Measurements from ENCODE around the gene SPDYE4. TPM values are rescaled to one million over a fixed set of nuclear protein-coding genes. Genes with fewer than 3 reads are reported as not detected.

SPDYE4 gene
- total RNA-seq, 1 experiment from 2014 or later = not detected

DNA sequence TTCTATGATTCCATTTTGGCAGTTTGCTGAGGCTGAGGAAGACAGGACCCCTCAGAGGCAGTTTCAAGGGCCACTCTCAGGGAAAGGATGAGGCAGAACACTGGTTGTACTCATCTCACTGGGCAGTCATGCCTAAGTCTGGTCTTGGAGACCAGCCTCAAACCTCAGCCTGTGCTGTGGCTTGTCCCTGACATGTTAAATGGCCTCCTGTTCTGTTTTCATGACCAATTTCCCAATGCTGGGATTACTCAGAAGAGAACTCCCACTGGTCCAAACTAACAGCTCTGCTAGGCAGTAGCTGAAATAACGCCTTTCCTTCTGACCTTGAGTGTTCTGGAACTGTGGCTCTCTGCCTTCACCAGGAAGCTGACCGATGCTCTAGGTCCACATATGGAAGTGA is 8.4 kb upstream of the SPDYE4 start:
- Histone ChIP-seq H3K4me2 (ENCODE audit: low read depth, low read length, poor library complexity, severe bottlenecking) (no peak overlapping the region), H3K27ac (ENCODE audit: low read length) (no peak overlapping the region), H3K9me3 (ENCODE audit: low read length) (no peaks in the 10 kb centered on the region), H3K4me3 (ENCODE audit: low read length) (no peak overlapping the region), H3K9me2 (replicated peaks; ENCODE audit: insufficient read depth, low read length) (no peaks in the 10 kb centered on the region), H3K36me3 (ENCODE audit: insufficient read depth, low read length) (no peaks in the 10 kb centered on the region), H4K20me1 (ENCODE audit: insufficient read depth, low read depth, low read length) (no peaks in the 10 kb centered on the region), H3K9ac (ENCODE audit: low read length) (no peak overlapping the region), H2AFZ (ENCODE audit: low read length) (no peak overlapping the region), H3K4me1 (ENCODE audit: low read length) (no peaks in the 10 kb centered on the region), H3K27me3 (ENCODE audit: low read length) (no peaks in the 10 kb centered on the region), H3K79me2 (ENCODE audit: low read length) (no peaks in the 10 kb centered on the region)
- no peak for DNase-seq

DNA sequence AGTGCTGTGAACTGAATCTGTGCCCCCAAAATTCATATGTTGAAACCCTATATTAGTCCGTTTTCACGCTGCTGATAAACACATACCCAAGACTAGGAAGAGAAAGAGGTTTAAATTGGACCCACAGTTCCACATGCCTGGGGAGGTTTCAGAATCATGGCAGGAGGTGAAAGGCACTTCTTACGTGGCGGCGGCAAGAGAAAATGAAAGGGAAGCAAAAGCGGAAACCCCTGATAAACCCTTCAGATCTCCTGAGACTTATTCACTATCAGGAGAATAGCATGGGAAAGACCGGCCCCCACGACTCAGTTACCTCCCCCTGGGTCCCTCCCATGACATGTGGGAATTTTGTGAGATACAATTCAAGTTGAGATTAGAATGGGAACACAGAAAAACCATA is 3.7 kb upstream of the SPDYE4 start:
- no peaks in the 10 kb centered on the region for H3K36me3 ChIP-seq (ENCODE audit: insufficient read depth, low read length)
- H3K4me1 ChIP-seq (ENCODE audit: low read length) = no peaks in the 10 kb centered on the region
- H3K4me2 ChIP-seq (ENCODE audit: low read depth, low read length, poor library complexity, severe bottlenecking) = no peak overlapping the region
- H3K27me3 ChIP-seq (ENCODE audit: low read length) = no peaks in the 10 kb centered on the region
- H3K4me3 ChIP-seq (ENCODE audit: low read length) = no peak overlapping the region
- DNase-seq = no peak
- H3K9me2 ChIP-seq (replicated peaks; ENCODE audit: insufficient read depth, low read length) = no peaks in the 10 kb centered on the region
- no peaks in the 10 kb centered on the region for H3K79me2 ChIP-seq (ENCODE audit: low read length)
- no peak overlapping the region for H3K9ac ChIP-seq (ENCODE audit: low read length)
- H3K9me3 ChIP-seq (ENCODE audit: low read length) = no peaks in the 10 kb centered on the region
- no peaks in the 10 kb centered on the region for H4K20me1 ChIP-seq (ENCODE audit: insufficient read depth, low read depth, low read length)
- H3K27ac ChIP-seq (ENCODE audit: low read length) = no peak overlapping the region
- H2AFZ ChIP-seq (ENCODE audit: low read length) = no peak overlapping the region

DNA sequence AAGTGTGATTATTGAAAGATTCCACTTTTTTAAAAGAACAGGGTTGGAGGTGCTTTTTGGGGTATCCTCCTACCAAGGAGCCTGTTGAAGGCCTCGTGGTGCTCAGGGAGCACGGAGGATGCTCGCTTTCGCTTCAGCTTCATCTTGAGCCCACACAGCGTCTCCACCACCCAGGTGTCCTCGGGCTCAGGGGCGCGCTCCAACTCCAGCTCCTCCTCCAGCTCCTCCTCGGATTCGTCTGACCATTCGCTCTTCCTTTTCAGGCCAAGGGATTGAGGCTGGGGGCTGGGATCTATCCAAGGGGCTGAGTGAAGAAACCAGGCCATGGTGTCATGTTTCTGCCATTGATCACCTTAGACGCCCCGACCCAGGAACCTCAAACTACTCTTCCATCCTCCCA is 1.2 kb downstream of the SPDYE4 start:
- H3K4me1 ChIP-seq (ENCODE audit: low read length) = no peaks in the 10 kb centered on the region
- H3K9ac ChIP-seq (ENCODE audit: low read length) = no peak overlapping the region
- H3K9me3 ChIP-seq (ENCODE audit: low read length) = no peaks in the 10 kb centered on the region

GRCh38 chr17:8755590-8756255 is 2.6 kb downstream of the SPDYE4 start:
- Histone ChIP-seq H3K27me3 (ENCODE audit: low read length) (no peaks in the 10 kb centered on the region), H4K20me1 (ENCODE audit: insufficient read depth, low read depth, low read length) (no peaks in the 10 kb centered on the region), H3K79me2 (ENCODE audit: low read length) (no peaks in the 10 kb centered on the region), H3K4me1 (ENCODE audit: low read length) (no peaks in the 10 kb centered on the region), H2AFZ (ENCODE audit: low read length) (no peak overlapping the region), H3K9me2 (replicated peaks; ENCODE audit: insufficient read depth, low read length) (no peaks in the 10 kb centered on the region), H3K4me2 (ENCODE audit: low read depth, low read length, poor library complexity, severe bottlenecking) (no peak overlapping the region), H3K9me3 (ENCODE audit: low read length) (no peaks in the 10 kb centered on the region), H3K36me3 (ENCODE audit: insufficient read depth, low read length) (no peaks in the 10 kb centered on the region), H3K9ac (ENCODE audit: low read length) (no peak overlapping the region), H3K4me3 (ENCODE audit: low read length) (no peak overlapping the region), H3K27ac (ENCODE audit: low read length) (no peak overlapping the region)
- no peak for DNase-seq

More for the DNA sequence above, 1.2 kb downstream of the SPDYE4 start:
- H3K79me2 ChIP-seq (ENCODE audit: low read length) = no peaks in the 10 kb centered on the region
- H3K9me2 ChIP-seq (replicated peaks; ENCODE audit: insufficient read depth, low read length) = no peaks in the 10 kb centered on the region
- no peaks in the 10 kb centered on the region for H4K20me1 ChIP-seq (ENCODE audit: insufficient read depth, low read depth, low read length)
- H3K4me3 ChIP-seq (ENCODE audit: low read length) = no peak overlapping the region
- no peak overlapping the region for H3K27ac ChIP-seq (ENCODE audit: low read length)
- H3K36me3 ChIP-seq (ENCODE audit: insufficient read depth, low read length) = no peaks in the 10 kb centered on the region
- H3K4me2 ChIP-seq (ENCODE audit: low read depth, low read length, poor library complexity, severe bottlenecking) = no peak overlapping the region
- H2AFZ ChIP-seq (ENCODE audit: low read length) = no peak overlapping the region
- no peaks in the 10 kb centered on the region for H3K27me3 ChIP-seq (ENCODE audit: low read length)
- DNase-seq = no peak

- no peak overlapping the region for H3K4me2 ChIP-seq (ENCODE audit: low read depth, low read length, poor library complexity, severe bottlenecking)
- H4K20me1 ChIP-seq (ENCODE audit: insufficient read depth, low read depth, low read length) = no peaks in the 10 kb centered on the region
- no peaks in the 10 kb centered on the region for H3K27me3 ChIP-seq (ENCODE audit: low read length)
Observed at GRCh38 chr17:8754890-8755289, 3.5 kb downstream of the SPDYE4 start.

DNA sequence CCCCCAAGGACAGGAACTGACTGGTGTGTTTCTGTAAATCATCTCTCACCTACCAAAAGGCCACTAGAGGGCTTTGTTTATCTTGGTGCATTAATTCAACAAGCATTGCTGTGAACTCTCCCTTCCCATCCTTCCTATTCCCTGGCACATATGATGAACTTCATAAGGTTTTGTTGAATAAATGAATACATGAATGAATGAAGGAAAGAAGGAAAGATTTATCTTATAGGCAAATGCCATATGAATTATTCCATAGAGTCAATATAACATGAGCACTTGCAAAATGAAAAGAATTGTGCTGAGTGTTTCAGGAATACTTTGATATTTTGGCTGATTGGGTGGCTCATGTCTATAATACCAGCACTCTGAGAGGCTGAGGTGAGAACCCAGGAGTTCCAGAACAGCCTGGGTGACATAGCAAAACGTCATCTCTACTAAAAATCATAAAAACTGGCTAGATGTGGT is 4.3 kb downstream of the SPDYE4 start:
- H3K9ac ChIP-seq (ENCODE audit: low read length) = no peak overlapping the region
- H3K4me2 ChIP-seq (ENCODE audit: low read depth, low read length, poor library complexity, severe bottlenecking) = no peak overlapping the region
- DNase-seq = peak; percentile 54

More at GRCh38 chr17:8754890-8755289, 3.5 kb downstream of the SPDYE4 start:
- Histone ChIP-seq H2AFZ (ENCODE audit: low read length) (no peak overlapping the region), H3K9ac (ENCODE audit: low read length) (no peak overlapping the region), H3K4me3 (ENCODE audit: low read length) (no peak overlapping the region), H3K4me1 (ENCODE audit: low read length) (no peaks in the 10 kb centered on the region), H3K36me3 (ENCODE audit: insufficient read depth, low read length) (no peaks in the 10 kb centered on the region), H3K9me3 (ENCODE audit: low read length) (no peaks in the 10 kb centered on the region), H3K27ac (ENCODE audit: low read length) (no peak overlapping the region), H3K9me2 (replicated peaks; ENCODE audit: insufficient read depth, low read length) (no peaks in the 10 kb centered on the region), H3K79me2 (ENCODE audit: low read length) (no peaks in the 10 kb centered on the region)
- no peak for DNase-seq

DNA sequence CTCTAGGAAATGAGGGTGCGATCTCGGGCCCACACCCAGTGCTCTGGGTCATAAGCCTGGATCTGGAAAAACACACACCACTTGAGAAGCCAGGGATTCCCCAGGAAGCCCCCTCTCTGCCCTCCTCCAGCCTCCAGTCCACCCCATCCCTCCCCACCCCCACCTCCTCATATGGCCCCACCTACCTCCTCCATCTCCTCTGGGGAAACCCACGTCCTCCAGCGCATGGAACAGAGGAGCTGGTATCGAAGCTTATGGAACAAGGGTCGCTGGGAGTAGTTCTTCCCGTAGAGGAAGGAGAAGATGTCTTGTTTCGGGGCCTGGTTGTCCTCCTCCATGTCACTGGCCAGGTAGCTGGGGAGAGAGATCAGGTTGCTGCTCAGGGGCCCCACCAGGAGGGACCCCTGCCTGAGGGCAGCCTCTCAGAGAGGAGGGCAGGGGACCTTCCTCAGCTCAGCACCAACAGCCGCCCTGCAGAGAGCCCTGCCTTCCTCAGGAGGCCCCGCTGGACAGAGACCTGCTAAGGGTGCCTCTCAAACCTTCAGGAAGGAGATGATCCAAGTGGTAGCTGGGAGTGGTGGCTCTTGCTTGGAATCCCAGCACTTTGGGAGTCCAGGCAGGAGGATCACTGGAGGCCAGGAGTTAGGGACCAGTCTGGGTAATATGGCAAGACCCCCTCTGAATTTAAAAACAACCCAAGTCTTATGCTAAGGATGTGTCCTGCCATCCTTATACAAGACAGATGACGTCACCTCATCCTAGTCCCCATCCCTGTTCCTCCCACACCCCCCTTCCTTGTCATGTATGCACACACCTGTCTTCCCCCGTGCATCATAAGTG is 5.0 kb downstream of the SPDYE4 start:
- Histone ChIP-seq H3K79me2 (ENCODE audit: low read length) (no peaks in the 10 kb centered on the region), H3K27ac (ENCODE audit: low read length) (no peak overlapping the region), H3K4me3 (ENCODE audit: low read length) (no peak overlapping the region), H3K4me1 (ENCODE audit: low read length) (no peaks in the 10 kb centered on the region), H3K9me2 (replicated peaks; ENCODE audit: insufficient read depth, low read length) (no peaks in the 10 kb centered on the region), H3K36me3 (ENCODE audit: insufficient read depth, low read length) (no peaks in the 10 kb centered on the region), H2AFZ (ENCODE audit: low read length) (no peak overlapping the region), H4K20me1 (ENCODE audit: insufficient read depth, low read depth, low read length) (no peaks in the 10 kb centered on the region), H3K4me2 (ENCODE audit: low read depth, low read length, poor library complexity, severe bottlenecking) (no peak overlapping the region), H3K27me3 (ENCODE audit: low read length) (no peaks in the 10 kb centered on the region), H3K9me3 (ENCODE audit: low read length) (no peaks in the 10 kb centered on the region), H3K9ac (ENCODE audit: low read length) (no peak overlapping the region)
- DNase-seq = no peak

More for the DNA sequence above, 4.3 kb downstream of the SPDYE4 start:
- H3K9me2 ChIP-seq (replicated peaks; ENCODE audit: insufficient read depth, low read length) = no peaks in the 10 kb centered on the region
- H3K36me3 ChIP-seq (ENCODE audit: insufficient read depth, low read length) = no peaks in the 10 kb centered on the region
- no peaks in the 10 kb centered on the region for H3K79me2 ChIP-seq (ENCODE audit: low read length)
- no peaks in the 10 kb centered on the region for H3K4me1 ChIP-seq (ENCODE audit: low read length)
- H2AFZ ChIP-seq (ENCODE audit: low read length) = no peak overlapping the region
- no peak overlapping the region for H3K27ac ChIP-seq (ENCODE audit: low read length)
- H3K4me3 ChIP-seq (ENCODE audit: low read length) = no peak overlapping the region
- no peaks in the 10 kb centered on the region for H4K20me1 ChIP-seq (ENCODE audit: insufficient read depth, low read depth, low read length)
- H3K27me3 ChIP-seq (ENCODE audit: low read length) = no peaks in the 10 kb centered on the region
- H3K9me3 ChIP-seq (ENCODE audit: low read length) = no peaks in the 10 kb centered on the region

DNA sequence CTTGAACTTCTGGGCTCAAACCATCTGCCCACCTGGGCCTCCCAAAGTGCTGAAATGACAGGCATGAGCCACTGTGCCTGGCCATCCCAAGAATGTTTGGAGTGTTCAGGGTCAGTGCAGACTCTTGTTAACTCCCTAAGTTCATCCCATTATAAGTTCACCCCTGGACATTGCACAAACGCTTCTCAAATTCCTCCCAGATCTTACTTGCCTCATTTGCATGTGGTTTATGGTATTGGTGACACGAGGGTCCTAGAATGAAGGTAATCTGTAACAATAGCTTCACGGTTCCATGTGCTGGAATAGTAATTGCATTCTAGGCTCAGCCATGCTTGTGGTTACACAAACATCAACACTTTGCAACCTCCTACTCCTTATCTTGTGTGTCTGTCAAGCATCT is 8.7 kb downstream of the SPDYE4 start:
- no peak overlapping the region for H3K27ac ChIP-seq (ENCODE audit: low read length)
- no peak overlapping the region for H2AFZ ChIP-seq (ENCODE audit: low read length)
- no peak overlapping the region for H3K4me3 ChIP-seq (ENCODE audit: low read length)
- H3K27me3 ChIP-seq (ENCODE audit: low read length) = no peaks in the 10 kb centered on the region
- no peak overlapping the region for H3K4me2 ChIP-seq (ENCODE audit: low read depth, low read length, poor library complexity, severe bottlenecking)
- H4K20me1 ChIP-seq (ENCODE audit: insufficient read depth, low read depth, low read length) = no peaks in the 10 kb centered on the region
- peaks cover 4% of the 10 kb centered on the region for H3K4me1 ChIP-seq (ENCODE audit: low read length)
- H3K79me2 ChIP-seq (ENCODE audit: low read length) = no peaks in the 10 kb centered on the region
- H3K9me2 ChIP-seq (replicated peaks; ENCODE audit: insufficient read depth, low read length) = no peaks in the 10 kb centered on the region
- H3K36me3 ChIP-seq (ENCODE audit: insufficient read depth, low read length) = no peaks in the 10 kb centered on the region
- no peaks in the 10 kb centered on the region for H3K9me3 ChIP-seq (ENCODE audit: low read length)
- no peak for DNase-seq
- no peak overlapping the region for H3K9ac ChIP-seq (ENCODE audit: low read length)

Measured in Karpas-422 (cell line).